OCI-LY7 (cell line): ENCODE results near the gene C6orf15. TPM values are rescaled to one million over a fixed set of nuclear protein-coding genes. Genes with fewer than 3 reads are reported as not detected.
A peak's percentile ranks its signal among the peaks of the same experiment; 100 is the strongest.

Source experiments
- BruUV-seq: library from RNA; stranded (reverse); fragments of 400-500 nt; replicated peaks from 2 replicates; lab custom pipeline; 2021; lab: Mats Ljungman, UMichigan
- CTCF ChIA-PET: fragments of 300-600 bp; sonication (Branson Sonifier 250); formaldehyde crosslinking; loops from one replicate; lab custom pipeline; 2022; ENCODE audit warnings: antibody characterized with exemption; ENCODE audit not compliant: unreplicated experiment; lab: Charles Lee
- POLR2A ChIA-PET: fragments of 300-600 bp; sonication (Branson Sonifier 250); formaldehyde crosslinking; loops from one replicate; lab custom pipeline; 2022; ENCODE audit warnings: antibody characterized with exemption; lab: Charles Lee
- DNase-seq: peaks from one replicate; pipeline ENCODE4 v3.0.0-alpha.2; 2015; ENCODE audit warnings: low spot score
- H2AFZ ChIP-seq: fragments of 200-600 bp; sonication (generic), shearing (Covaris generic); 2 replicates; pipeline ENCODE4 v1.6.1; 2014; ENCODE audit warnings: mild to moderate bottlenecking, antibody characterized with exemption, low read length, moderate library complexity
- H3K27ac ChIP-seq: fragments of 200-600 bp; sonication (generic); 2 replicates; pipeline ENCODE4 v1.5.1; 2014; ENCODE audit warnings: mixed run types, low read depth, mild to moderate bottlenecking, moderate library complexity, low read length, inconsistent platforms; ENCODE audit not compliant: poor library complexity, severe bottlenecking
- H3K36me3 ChIP-seq: fragments of 200-600 bp; sonication (generic); 2 replicates; pipeline ENCODE4 v1.6.1; 2014; ENCODE audit warnings: mild to moderate bottlenecking, antibody characterized with exemption, low read length, moderate library complexity, mixed read lengths; ENCODE audit not compliant: insufficient read depth
- H3K4me1 ChIP-seq: fragments of 200-600 bp; sonication (generic); 2 replicates; pipeline ENCODE4 v1.5.1; 2014; ENCODE audit warnings: mild to moderate bottlenecking, low read length; ENCODE audit not compliant: insufficient read depth, poor library complexity, severe bottlenecking
- H3K4me2 ChIP-seq: fragments of 200-600 bp; sonication (generic); 2 replicates; pipeline ENCODE4 v1.6.1; 2014; ENCODE audit warnings: mild to moderate bottlenecking, low read length
- H3K4me3 ChIP-seq: fragments of 200-600 bp; sonication (generic); 2 replicates; pipeline ENCODE4 v1.5.1; 2014; ENCODE audit warnings: mild to moderate bottlenecking, low read depth, low read length; ENCODE audit not compliant: poor library complexity, severe bottlenecking
- H3K79me2 ChIP-seq: fragments of 200-600 bp; sonication (generic); 2 replicates; pipeline ENCODE4 v1.6.1; 2016; ENCODE audit warnings: low read depth, mild to moderate bottlenecking, low read length, moderate library complexity, mixed read lengths; ENCODE audit not compliant: insufficient read depth
- H3K9me2 ChIP-seq: fragments of 200-600 bp; sonication (generic); 2 replicates; pipeline ENCODE4 v1.6.1; 2016; ENCODE audit warnings: mild to moderate bottlenecking, low read length, mixed read lengths; ENCODE audit not compliant: insufficient read depth
- H3K9me3 ChIP-seq: fragments of 200-600 bp; sonication (generic); 2 replicates; pipeline ENCODE4 v1.6.1; 2014; ENCODE audit warnings: mild to moderate bottlenecking, mixed run types, low read length, mixed read lengths
- H4K20me1 ChIP-seq: fragments of 200-600 bp; sonication (generic); 2 replicates; pipeline ENCODE4 v1.6.1; 2014; ENCODE audit warnings: mild to moderate bottlenecking, antibody characterized with exemption, low read length, moderate library complexity, mixed read lengths; ENCODE audit not compliant: insufficient read depth
- EZH2phosphoT487 ChIP-seq: fragments of 200-600 bp; sonication (generic); IDR thresholded peaks from 2 replicates; pipeline ENCODE4 v1.6.1; 2018; ENCODE audit warnings: low read depth, borderline replicate concordance, mild to moderate bottlenecking, mixed run types, antibody characterized with exemption, low read length, moderate library complexity, mixed read lengths
- intact Hi-C: fragments of 100-400 bp; cut with micrococcal nuclease; formaldehyde crosslinking; loops from one replicate; pipeline ENCODE4 v1.10.0; 2022; ENCODE audit not compliant: unreplicated experiment
- total RNA-seq, 2 experiments: library from RNA; depleted of rRNA in 1 of 2; stranded (reverse); fragments of >200 nt in 1 of 2; shearing (Covaris generic) in 1 of 2; gene quantifications; 2 replicates each; pipeline ENCODE4 v1.2.3, GENCODE V29; 2014 to 2022
- TF ChIP-seq, protein P1 (sequence below): fragments of 200-600 bp; sonication (generic); conservative IDR thresholded peaks from 2 replicates; pipeline ENCODE4 v1.5.1; 2014; ENCODE audit warnings: mild to moderate bottlenecking, antibody characterized with exemption, low read length, moderate library complexity, mixed read lengths

Gene C6orf15
- total RNA-seq, 2 experiments from 2014 or later: not detected

- ChIA-PET CTCF (no interaction called here), POLR2A (interaction anchor here (1.7 kb wide), 1 partner anchor 188 kb away, joined by 5 read pairs; no protein-coding TSS in a partner anchor)
- Histone ChIP-seq H3K9me2 (no peaks in the 10 kb centered on the region), H3K9me3 (no peaks in the 10 kb centered on the region), H2AFZ (peak overlapping the region; percentile 45), H3K27ac (no peak overlapping the region), H3K4me1 (peaks cover 12% of the 10 kb centered on the region), H3K4me2 (peak overlapping the region; percentile 8; the same call in 1 of the 2 replicates), H3K4me3 (no peak overlapping the region), H3K36me3 (no peaks in the 10 kb centered on the region), H3K79me2 (no peaks in the 10 kb centered on the region), H4K20me1 (no peaks in the 10 kb centered on the region)
- BruUV-seq: no TSS peak
- TF ChIP-seq, protein P1, sequence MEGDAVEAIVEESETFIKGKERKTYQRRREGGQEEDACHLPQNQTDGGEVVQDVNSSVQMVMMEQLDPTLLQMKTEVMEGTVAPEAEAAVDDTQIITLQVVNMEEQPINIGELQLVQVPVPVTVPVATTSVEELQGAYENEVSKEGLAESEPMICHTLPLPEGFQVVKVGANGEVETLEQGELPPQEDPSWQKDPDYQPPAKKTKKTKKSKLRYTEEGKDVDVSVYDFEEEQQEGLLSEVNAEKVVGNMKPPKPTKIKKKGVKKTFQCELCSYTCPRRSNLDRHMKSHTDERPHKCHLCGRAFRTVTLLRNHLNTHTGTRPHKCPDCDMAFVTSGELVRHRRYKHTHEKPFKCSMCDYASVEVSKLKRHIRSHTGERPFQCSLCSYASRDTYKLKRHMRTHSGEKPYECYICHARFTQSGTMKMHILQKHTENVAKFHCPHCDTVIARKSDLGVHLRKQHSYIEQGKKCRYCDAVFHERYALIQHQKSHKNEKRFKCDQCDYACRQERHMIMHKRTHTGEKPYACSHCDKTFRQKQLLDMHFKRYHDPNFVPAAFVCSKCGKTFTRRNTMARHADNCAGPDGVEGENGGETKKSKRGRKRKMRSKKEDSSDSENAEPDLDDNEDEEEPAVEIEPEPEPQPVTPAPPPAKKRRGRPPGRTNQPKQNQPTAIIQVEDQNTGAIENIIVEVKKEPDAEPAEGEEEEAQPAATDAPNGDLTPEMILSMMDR: no peak
- TF ChIP-seq EZH2phosphoT487: no peak
- peak; percentile 48 for DNase-seq
- intact Hi-C loops: no loop called here
Measured at GRCh38 chr6:31094389-31094881, 17.9 kb downstream of the C6orf15 start.

GRCh38 chr6:31092769-31093505, 19.4 kb downstream of the C6orf15 start:
- Histone ChIP-seq H3K4me3 (no peak overlapping the region), H4K20me1 (no peaks in the 10 kb centered on the region), H3K4me1 (peaks cover 12% of the 10 kb centered on the region), H3K27ac (no peak overlapping the region), H3K79me2 (no peaks in the 10 kb centered on the region), H2AFZ (no peak overlapping the region), H3K36me3 (no peaks in the 10 kb centered on the region), H3K4me2 (no peak overlapping the region), H3K9me3 (no peaks in the 10 kb centered on the region), H3K9me2 (no peaks in the 10 kb centered on the region)
- intact Hi-C loops: no loop called here
- ChIA-PET CTCF (no interaction called here), POLR2A (interaction anchor here (0.6 to 1.7 kb wide), 2 partner anchors 186 to 365 kb away, joined by 3 to 5 read pairs; no protein-coding TSS in a partner anchor)
- TF ChIP-seq, protein P1: no peak
- no peak for TF ChIP-seq EZH2phosphoT487
- no TSS peak for BruUV-seq
- no peak for DNase-seq

DNA sequence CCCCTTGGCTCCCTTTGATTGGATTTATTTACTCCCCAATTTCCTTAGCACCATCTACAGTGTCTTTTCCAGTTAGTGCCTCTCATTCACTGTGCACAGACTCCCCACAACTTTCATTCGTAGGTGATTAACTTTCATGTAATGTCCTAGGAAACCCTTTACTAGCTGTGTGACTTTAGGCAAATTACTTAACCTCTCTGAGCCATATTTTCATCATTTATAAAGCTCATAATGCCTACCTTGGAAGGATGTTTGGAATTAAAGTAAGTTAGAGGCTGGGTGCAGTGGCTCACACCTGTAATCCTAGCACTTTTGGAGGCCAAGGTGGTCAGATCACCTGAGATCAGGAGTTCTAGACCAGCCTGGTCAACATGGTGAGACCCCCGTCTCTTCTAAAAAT, 20.1 kb downstream of the C6orf15 start:
- intact Hi-C loops: no loop called here
- H4K20me1 ChIP-seq: no peaks in the 10 kb centered on the region
- DNase-seq: no peak
- no peaks in the 10 kb centered on the region for H3K36me3 ChIP-seq
- H3K4me1 ChIP-seq: peaks cover 12% of the 10 kb centered on the region
- H3K4me3 ChIP-seq: no peak overlapping the region
- no peaks in the 10 kb centered on the region for H3K9me2 ChIP-seq
- TF ChIP-seq, protein P1: no peak
- no peak for TF ChIP-seq EZH2phosphoT487
- H3K27ac ChIP-seq: no peak overlapping the region
- H3K9me3 ChIP-seq: no peaks in the 10 kb centered on the region
- H2AFZ ChIP-seq: no peak overlapping the region
- ChIA-PET CTCF (no interaction called here), POLR2A (no interaction called here)
- H3K79me2 ChIP-seq: no peaks in the 10 kb centered on the region
- no peak overlapping the region for H3K4me2 ChIP-seq
- no TSS peak for BruUV-seq
